Measurements from ENCODE around the gene GNB1.

GNB1 gene

DNA sequence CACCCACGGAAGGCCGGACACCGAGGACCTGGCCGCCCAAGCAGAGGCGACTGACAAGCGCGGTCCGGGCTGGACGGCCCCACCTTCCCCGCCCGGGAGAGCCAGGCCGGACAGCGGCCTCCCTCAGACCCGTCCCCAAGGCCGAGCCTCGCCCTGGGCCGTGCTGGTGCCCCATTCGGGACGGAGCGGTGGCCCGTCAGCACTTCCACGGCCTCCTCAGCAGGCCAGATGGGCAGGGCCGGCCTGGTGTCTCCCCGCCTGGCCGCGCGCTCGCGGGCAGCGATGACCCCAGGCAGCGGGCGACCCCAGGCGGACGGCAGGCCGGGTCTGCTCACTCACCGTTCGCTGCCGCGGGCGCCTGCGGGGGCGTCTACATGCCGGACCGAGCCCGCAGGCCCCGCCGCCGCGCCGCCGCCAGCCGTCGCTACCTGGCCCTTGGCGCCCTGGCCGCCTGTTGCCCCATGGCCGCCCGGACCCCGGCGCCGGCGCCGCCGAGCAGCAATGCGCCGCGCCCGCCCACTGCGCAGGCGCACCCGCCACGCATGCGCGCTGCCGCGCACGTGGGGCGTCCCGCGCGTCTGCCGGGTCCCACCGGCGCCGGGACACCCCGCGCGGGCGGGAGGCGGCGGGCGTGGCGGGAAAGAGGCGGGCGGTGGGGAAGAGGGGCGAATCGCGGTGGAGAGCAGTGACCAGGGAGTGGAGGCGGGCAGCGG, 112.8 kb downstream of the GNB1 start, which contains the start of gene NADK:
TSS of gene NADK (minus strand) at position 521 of the 713 bp plus-strand sequence. CDS start 13,064 bp downstream, outside the sequence.
- FAIRE-seq (no peak), DNase-seq (ENCODE audit: insufficient read length, low spot score) (peak; percentile 42)
- TF ChIP-seq CTCF (IDR thresholded peaks at IDR 0.05; ENCODE audit: insufficient read depth, missing control alignments) = no peak

DNA sequence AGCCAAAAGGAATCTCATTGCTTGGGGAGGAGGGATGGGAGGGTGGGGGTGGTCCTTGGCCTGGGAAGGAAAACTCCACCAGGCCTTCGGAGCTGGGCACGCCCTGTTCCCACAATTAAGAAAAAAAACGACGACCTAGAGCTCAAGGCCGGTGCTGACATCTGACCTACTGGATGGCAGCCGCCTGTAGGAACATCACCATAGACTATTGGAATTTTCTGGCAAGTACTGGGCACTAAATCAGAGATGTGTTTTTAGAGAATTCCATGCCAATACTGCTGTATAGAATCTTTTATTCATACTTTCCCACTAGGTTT, 113.3 kb downstream of the GNB1 start:
- no peak for FAIRE-seq
- DNase-seq (ENCODE audit: insufficient read length, low spot score) = no peak
- no peak for TF ChIP-seq CTCF (IDR thresholded peaks at IDR 0.05; ENCODE audit: insufficient read depth, missing control alignments)

DNA sequence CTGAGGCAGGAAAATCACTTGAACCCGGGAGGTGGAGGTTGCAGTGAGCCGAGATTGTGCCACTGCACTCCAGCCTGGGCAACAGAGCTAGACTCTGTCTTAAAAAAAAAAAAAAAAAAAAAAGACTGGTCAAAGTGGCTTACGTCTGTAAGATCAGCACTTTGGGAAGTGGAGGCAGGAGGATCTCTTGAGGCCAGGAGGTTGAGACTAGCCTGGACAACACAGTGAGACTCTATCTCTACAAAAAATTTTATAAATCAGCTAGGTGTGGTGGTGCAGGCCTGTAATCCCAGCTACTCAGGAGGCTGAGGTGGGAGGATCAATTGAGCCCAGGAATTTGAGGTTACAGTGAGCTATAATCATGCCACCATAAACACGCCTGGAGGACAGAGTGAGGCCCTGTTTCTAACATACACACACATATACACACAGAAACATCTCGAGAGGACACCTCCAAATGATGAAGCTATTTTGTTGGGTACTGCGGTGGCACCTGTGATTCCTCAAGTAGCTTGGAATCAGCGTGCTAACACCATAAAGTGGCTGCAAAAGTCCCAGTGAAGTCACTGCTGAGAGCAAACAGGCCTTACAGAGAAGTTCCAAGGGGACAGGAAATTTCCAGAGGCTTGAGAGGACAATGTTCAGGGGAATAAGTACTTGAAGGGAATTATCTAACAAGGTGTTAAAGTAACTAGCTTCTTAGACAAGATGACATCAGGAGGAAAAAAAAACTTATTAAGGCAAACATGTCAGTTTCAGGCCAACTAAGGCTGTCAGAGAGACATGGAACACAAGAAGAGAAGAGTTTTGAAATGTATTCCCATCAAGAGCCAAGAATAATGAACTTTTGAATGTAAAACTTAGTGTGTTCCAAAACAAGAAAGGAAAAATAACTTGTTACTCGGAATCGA, 114.0 kb downstream of the GNB1 start:
- FAIRE-seq (no peak), DNase-seq (ENCODE audit: insufficient read length, low spot score) (no peak)
- TF ChIP-seq CTCF (IDR thresholded peaks at IDR 0.05; ENCODE audit: insufficient read depth, missing control alignments) = no peak

- no peak for DNase-seq (ENCODE audit: insufficient read length, low spot score)
These were observed 115.3 kb downstream of the GNB1 start for GRCh38 chr1:1775327-1776226.

DNA sequence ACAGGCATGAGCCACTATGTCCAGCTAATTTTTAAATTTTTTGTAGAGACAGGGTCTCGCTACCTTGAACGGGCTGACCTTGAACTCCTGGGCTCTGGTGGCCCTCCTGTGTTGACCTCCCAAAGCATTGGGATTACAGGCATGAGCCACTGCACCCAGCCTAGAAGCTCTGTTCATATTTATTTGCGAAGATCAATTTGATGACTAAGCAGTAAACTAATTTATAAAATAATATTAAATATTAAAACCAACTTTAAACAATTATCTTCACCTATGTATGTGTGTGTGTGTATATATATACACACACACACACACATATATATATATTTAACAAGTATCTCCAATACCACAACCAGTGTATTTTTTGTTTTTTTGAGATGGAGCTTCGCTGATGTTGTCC, 117.0 kb downstream of the GNB1 start:
- DNase-seq (ENCODE audit: insufficient read length, low spot score) (no peak), FAIRE-seq (no peak)
- TF ChIP-seq CTCF (IDR thresholded peaks at IDR 0.05; ENCODE audit: insufficient read depth, missing control alignments) = no peak

More at GRCh38 chr1:1775327-1776226, 115.3 kb downstream of the GNB1 start:
- TF ChIP-seq CTCF (IDR thresholded peaks at IDR 0.05; ENCODE audit: insufficient read depth, missing control alignments) = no peak
- FAIRE-seq = no peak

DNA sequence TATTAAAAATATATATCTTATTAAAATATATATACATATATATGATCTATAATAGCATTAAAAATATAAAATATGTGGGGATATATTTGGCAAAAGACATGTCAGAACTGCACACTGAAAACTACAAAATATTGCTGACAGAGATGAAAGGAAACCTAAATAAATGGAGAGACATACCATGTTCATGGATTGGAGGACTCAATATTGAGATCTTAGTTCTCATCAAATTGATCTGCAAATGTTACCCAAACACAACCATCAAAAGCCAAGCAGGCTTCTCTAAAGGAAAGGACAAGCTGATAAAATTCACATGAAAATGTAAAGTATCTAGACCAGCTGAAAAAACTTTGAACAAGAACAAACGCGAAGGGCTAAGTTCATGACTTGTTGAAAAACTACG, 119.8 kb downstream of the GNB1 start:
- TF ChIP-seq CTCF (IDR thresholded peaks at IDR 0.05; ENCODE audit: insufficient read depth, missing control alignments) = no peak
- no peak for FAIRE-seq

More for the DNA sequence above, 119.8 kb downstream of the GNB1 start:
- DNase-seq (ENCODE audit: insufficient read length, low spot score) = no peak
